Measurements from ENCODE around the gene CCL28. TPM values are rescaled to one million over a fixed set of nuclear protein-coding genes. Genes with fewer than 3 reads are reported as not detected.
A peak's percentile ranks its signal among the peaks of the same experiment; 100 is the strongest.

The CCL28 gene
- total and polyA plus RNA-seq, 2 of the 13 experiments (the other 11 are each of a cell fraction or from before 2014, with no cell fraction given), result 0.03 TPM; not detected in 1

- ChIA-PET CTCF (ENCODE audit: low intra/inter-chr PET ratio, low total read pairs) (no interaction called here), POLR2A (no interaction called here)
- TF ChIP-seq CEBPB (IDR thresholded peaks at IDR 0.05; ENCODE audit: borderline replicate concordance, low read depth, low read length) (peak; percentile 45; the same call in 1 of the 2 replicates), PTBP1 (IDR thresholded peaks at IDR 0.05; ENCODE audit: low read depth, low read length, poor library complexity, severe bottlenecking) (no peak), GATAD1 (CRISPR knock-in tag; IDR thresholded peaks at IDR 0.05) (no peak), HNF4A (CRISPR knock-in tag; IDR thresholded peaks at IDR 0.05) (peak; percentile 24; the same call in 1 of the 2 replicates), ZNF709 (CRISPR knock-in tag; IDR thresholded peaks at IDR 0.05) (no peak)
- 54% methylated on average over 3 of the region's 3 CpGs for WGBS (ENCODE audit: low lambda C conversion rate)
- no peak overlapping the region for H2AFZ ChIP-seq (ENCODE audit: low read length)
- no peak overlapping the region for H3K9ac ChIP-seq (ENCODE audit: insufficient read depth, low read depth, low read length)
- peaks cover 19% of the 10 kb centered on the region for H3K4me1 ChIP-seq (ENCODE audit: insufficient read depth, low read length)
- no peak overlapping the region for H3K27ac ChIP-seq (ENCODE audit: extremely low read length, insufficient read depth, low read length)
- FAIRE-seq (no peak), ATAC-seq (peak; percentile 43; the same call in 1 of the 3 replicates), DNase-seq (ENCODE audit: low spot score) (no peak)
- H4K20me1 ChIP-seq (ENCODE audit: insufficient read depth, low read length), result no peaks in the 10 kb centered on the region
- no TSS peak for BruUV-seq (replicated peaks)
- in situ Hi-C loops (cut with HindIII; ENCODE audit: extremely low pct_ligation_motif_present, low pct_unique_long_range_greater_than_20kb) (no loop called here), intact Hi-C loops (cut with micrococcal nuclease; ENCODE audit: unreplicated experiment) (no loop called here)
- no peak overlapping the region for H3K4me2 ChIP-seq (ENCODE audit: low read depth, low read length)
- H3K79me2 ChIP-seq (ENCODE audit: insufficient read depth, low read length), result no peaks in the 10 kb centered on the region
- H3K27me3 ChIP-seq (ENCODE audit: control insufficient read depth in 1 of 2, insufficient read depth in 2 of 2, low read length in 2 of 2), result no peaks in the 10 kb centered on the region
- H3K9me3 ChIP-seq (ENCODE audit: low read length), result no peaks in the 10 kb centered on the region
- H3K36me3 ChIP-seq (replicated peaks in 1 of 2; ENCODE audit: control insufficient read depth in 1 of 2, insufficient read depth in 2 of 2, low read length in 2 of 2), result no peaks in the 10 kb centered on the region
- no peak overlapping the region for H3K4me3 ChIP-seq (replicated peaks in 1 of 3; ENCODE audit: insufficient read depth in 1 of 3, low read depth in 2 of 3, low read length in 3 of 3)
Observed at GRCh38 chr5:43367909-43368669, 44.1 kb downstream of the CCL28 start.

- H2AFZ ChIP-seq (ENCODE audit: low read length), result no peak overlapping the region
- in situ Hi-C loops (cut with HindIII; ENCODE audit: extremely low pct_ligation_motif_present, low pct_unique_long_range_greater_than_20kb), result no loop called here
- no peak overlapping the region; a peak in 1 of 6 replicates for H3K4me3 ChIP-seq (replicated peaks in 1 of 3; ENCODE audit: insufficient read depth in 1 of 3, low read depth in 2 of 3, low read length in 3 of 3)
- ChIA-PET CTCF (ENCODE audit: low intra/inter-chr PET ratio, low total read pairs) (no interaction called here), POLR2A (no interaction called here)
- H4K20me1 ChIP-seq (ENCODE audit: insufficient read depth, low read length), result no peaks in the 10 kb centered on the region
- no peaks in the 10 kb centered on the region for H3K27me3 ChIP-seq (ENCODE audit: control insufficient read depth in 1 of 2, insufficient read depth in 2 of 2, low read length in 2 of 2)
- BruUV-seq (replicated peaks), result no TSS peak
- FAIRE-seq, result no peak
- WGBS (ENCODE audit: low lambda C conversion rate), result 61% methylated on average over 3 of the region's 3 CpGs
- no peak for TF ChIP-seq TCF7L2 (IDR thresholded peaks at IDR 0.05; ENCODE audit: low read depth, low read length)
- no peak for TF ChIP-seq U2AF2 (IDR thresholded peaks at IDR 0.05; ENCODE audit: low read depth, low read length)
- no peak for TF ChIP-seq NPAS2 (CRISPR knock-in tag; IDR thresholded peaks at IDR 0.05; ENCODE audit: borderline replicate concordance)
- no peak for TF ChIP-seq XBP1 (CRISPR knock-in tag; IDR thresholded peaks at IDR 0.05)
- TF ChIP-seq RBFOX2 (IDR thresholded peaks at IDR 0.05; ENCODE audit: low read depth, low read length), result no peak
- TF ChIP-seq CHD4 (IDR thresholded peaks at IDR 0.05; ENCODE audit: borderline replicate concordance, low read length), result no peak
- TF ChIP-seq HOXD1 (CRISPR knock-in tag; IDR thresholded peaks at IDR 0.05), result no peak
- no peak for TF ChIP-seq ZBTB1 (CRISPR knock-in tag; IDR thresholded peaks at IDR 0.05; ENCODE audit: borderline replicate concordance)
- no peak for TF ChIP-seq ZNF367 (CRISPR knock-in tag; IDR thresholded peaks at IDR 0.05; ENCODE audit: borderline replicate concordance)
- no peak for TF ChIP-seq RFX1 (IDR thresholded peaks at IDR 0.05)
- TF ChIP-seq PAF1 (CRISPR knock-in tag; IDR thresholded peaks at IDR 0.05), result no peak
- no peak for TF ChIP-seq FOSL2 (CRISPR knock-in tag; IDR thresholded peaks at IDR 0.05)
- no peak for TF ChIP-seq PAWR (CRISPR knock-in tag; IDR thresholded peaks at IDR 0.05; ENCODE audit: borderline replicate concordance)
- TF ChIP-seq ZFP36 (IDR thresholded peaks at IDR 0.05; ENCODE audit: borderline replicate concordance, low read depth, low read length, partially characterized antibody), result no peak
- H3K4me1 ChIP-seq (ENCODE audit: insufficient read depth, low read length), result peaks cover 19% of the 10 kb centered on the region
- no peak overlapping the region for H3K27ac ChIP-seq (ENCODE audit: extremely low read length, insufficient read depth, low read length)
- H3K9me3 ChIP-seq (ENCODE audit: low read length), result no peaks in the 10 kb centered on the region
- H3K4me2 ChIP-seq (ENCODE audit: low read depth, low read length), result 0 out of 2 replicates have a peak overlapping the region, but pooled peaks have one; percentile 78
- no peaks in the 10 kb centered on the region for H3K36me3 ChIP-seq (replicated peaks in 1 of 2; ENCODE audit: control insufficient read depth in 1 of 2, insufficient read depth in 2 of 2, low read length in 2 of 2)
- DNase-seq (ENCODE audit: low spot score), result no peak
- no peaks in the 10 kb centered on the region for H3K79me2 ChIP-seq (ENCODE audit: insufficient read depth, low read length)
- ATAC-seq, result peak; percentile 26; the same call in 1 of the 3 replicates
- no peak overlapping the region for H3K9ac ChIP-seq (ENCODE audit: insufficient read depth, low read depth, low read length)
- intact Hi-C loops (cut with micrococcal nuclease; ENCODE audit: unreplicated experiment), result no loop called here
Observed at GRCh38 chr5:43367453-43367852, 44.7 kb downstream of the CCL28 start.

Measured in HepG2 (cell line).